ENCODE measurements around the gene FSHR.

DNA sequence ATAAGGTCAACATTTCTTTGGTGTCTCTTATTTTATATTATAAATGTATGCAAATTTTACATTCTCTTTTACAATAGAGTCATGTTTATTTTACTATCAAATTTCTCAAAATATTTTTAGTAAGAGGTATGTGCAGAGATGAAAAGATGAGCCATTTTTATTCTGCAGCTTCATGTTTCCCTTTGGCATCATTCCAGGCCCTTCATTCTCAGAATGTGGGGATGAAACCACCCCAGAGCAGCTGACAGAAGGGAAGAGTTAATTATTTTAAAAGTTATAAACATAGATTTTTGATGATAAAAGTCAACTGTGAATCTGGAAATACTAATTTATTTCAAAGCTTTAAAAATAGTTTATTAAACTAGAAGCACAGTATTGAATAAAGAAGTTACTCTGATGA is 12.8 kb upstream of the FSHR start:
- TF ChIP-seq CTCF (conservative IDR thresholded peaks at IDR 0.05; ENCODE audit: low read depth, low read length) (no peak), EZH2 (IDR thresholded peaks at IDR 0.05; ENCODE audit: low read length, unreplicated experiment) (no peak)

Measured in PC-3 (cell line).